Omental fat pad (tissue), 4 donors: ENCODE data around the gene TCP11X2. TPM values are rescaled to one million over a fixed set of nuclear protein-coding genes. Genes with fewer than 3 reads are reported as not detected.
"Not testable (repeated sequence)": the region's sequence is repeated elsewhere in the genome, so short reads cannot be mapped to it uniquely, and the experiment has no call there.

ENCODE experiments used
- ATAC-seq: fragments of 150-250 bp; one replicate; pipeline ENCODE4 v1.9.1; 2016; ENCODE audit warnings: mild to moderate bottlenecking, moderate library complexity; ENCODE audit not compliant: low FRiP score
- DNase-seq: peaks from one replicate; pipeline ENCODE4 v3.0.0-alpha.2; 2019; ENCODE audit warnings: low spot score
- CTCF ChIP-seq, 3 donors: fragments of 450-650 bp; IDR thresholded peaks; one replicate each; pipeline ENCODE4 v1.5.1; 2016 to 2017; ENCODE audit warnings: antibody characterized with exemption in 3 of 3, mild to moderate bottlenecking in 3 of 3, moderate library complexity in 2 of 3
- total RNA-seq, 4 donors: library from RNA; depleted of rRNA; stranded (reverse); fragments of >200 nt; gene quantifications; one replicate each; pipeline ENCODE4 v1.1.0, GENCODE V29; 2016

The TCP11X2 gene
- not detected for total RNA-seq

- not testable (repeated sequence) for DNase-seq, ATAC-seq
Observed at GRCh38 chrX:102471762-102472220, at the start of gene TCP11X2. TCP11X2 (minus strand) TSS chrX:102471812.

- TF ChIP-seq CTCF (IDR thresholded peaks at IDR 0.05) = no peak
- DNase-seq (no peak), ATAC-seq (no peak)
Observed at GRCh38 chrX:102517326-102517725, 45.7 kb upstream of the TCP11X2 start.

- DNase-seq (peak; percentile 29), ATAC-seq (peak; percentile 89)
- no peak for TF ChIP-seq CTCF (IDR thresholded peaks at IDR 0.05)
Observed at GRCh38 chrX:102515975-102516941, 44.6 kb upstream of the TCP11X2 start, which contains the start of gene TMSB15A. TMSB15A (minus strand) TSS chrX:102516739.

GRCh38 chrX:102514536-102514935 lies 42.9 kb upstream of the TCP11X2 start:
- no peak for TF ChIP-seq CTCF (IDR thresholded peaks at IDR 0.05)
- no peak for ATAC-seq
- no peak for DNase-seq

- no peak for TF ChIP-seq CTCF (IDR thresholded peaks at IDR 0.05)
Observed at GRCh38 chrX:102498732-102499131, 27.1 kb upstream of the TCP11X2 start.

GRCh38 chrX:102491766-102492165 lies 20.2 kb upstream of the TCP11X2 start:
- no peak for TF ChIP-seq CTCF (IDR thresholded peaks at IDR 0.05)
- DNase-seq = no peak

More at GRCh38 chrX:102498732-102499131, 27.1 kb upstream of the TCP11X2 start:
- ATAC-seq (no peak), DNase-seq (no peak)

GRCh38 chrX:102478765-102479164 lies 7.2 kb upstream of the TCP11X2 start:
- DNase-seq = not testable (repeated sequence)
- ATAC-seq = peak; percentile 54

More at GRCh38 chrX:102491766-102492165, 20.2 kb upstream of the TCP11X2 start:
- no peak for ATAC-seq

- not testable (repeated sequence) for ATAC-seq, DNase-seq
Observed at GRCh38 chrX:102470215-102470614, 1.4 kb downstream of the TCP11X2 start.

- not testable (repeated sequence) for ATAC-seq
Observed at GRCh38 chrX:102458615-102459014, 13.0 kb downstream of the TCP11X2 start.

GRCh38 chrX:102439908-102440307 lies 31.7 kb downstream of the TCP11X2 start, which contains the start of gene NXF2B:
NXF2B (minus strand) TSS chrX:102440008; CDS start chrX:102380036, 59,972 bp downstream.
- not testable (repeated sequence) for DNase-seq

More at GRCh38 chrX:102458615-102459014, 13.0 kb downstream of the TCP11X2 start:
- not testable (repeated sequence) for DNase-seq

GRCh38 chrX:102414493-102414892 lies 57.1 kb downstream of the TCP11X2 start:
- not testable (repeated sequence) for DNase-seq, ATAC-seq

More at GRCh38 chrX:102439908-102440307, 31.7 kb downstream of the TCP11X2 start, which contains the start of gene NXF2B:
- ATAC-seq = not testable (repeated sequence)
